ENCODE results near the gene FGL2.
"Not testable (repeated sequence)": the region's sequence is repeated elsewhere in the genome, so short reads cannot be mapped to it uniquely, and the experiment has no call there.

Gene FGL2

GRCh38 chr7:77184463-77184862, 15.2 kb downstream of the FGL2 start:
- Mint-ChIP-seq H3K36me3 (ENCODE audit: low read depth) (no peaks in the 10 kb centered on the region), H3K9me3 (no peaks in the 10 kb centered on the region), H3K27ac (no peak overlapping the region), H3K27me3 (ENCODE audit: low read depth, poor library complexity) (no peaks in the 10 kb centered on the region), H3K4me3 (no peak overlapping the region), H3K4me1 (no peaks in the 10 kb centered on the region)
- TF ChIP-seq CTCF (IDR thresholded peaks at IDR 0.05): no peak
- DNase-seq: no peak

DNA sequence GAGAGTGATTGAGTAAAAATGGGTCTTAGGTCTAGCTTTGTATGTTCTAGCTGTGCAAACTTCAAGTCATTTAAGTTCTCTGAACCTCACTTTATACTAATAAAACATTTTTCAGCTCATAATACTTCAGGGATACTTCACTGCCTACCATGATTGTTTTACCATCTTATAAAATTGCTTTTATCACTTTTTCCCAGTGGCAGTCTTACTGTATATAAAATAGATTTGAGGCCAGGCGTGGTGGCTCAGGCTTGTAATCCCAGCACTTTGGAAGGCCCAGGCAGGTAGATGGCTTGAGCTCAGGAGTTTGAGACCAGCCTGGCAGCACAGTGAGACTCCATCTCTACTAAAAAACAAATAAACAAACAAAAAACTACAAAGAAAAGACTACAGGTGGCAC, 17.4 kb downstream of the FGL2 start:
- no peaks in the 10 kb centered on the region for H3K36me3 Mint-ChIP-seq (ENCODE audit: low read depth)
- H3K4me1 Mint-ChIP-seq: no peaks in the 10 kb centered on the region
- H3K4me3 Mint-ChIP-seq: no peak overlapping the region
- H3K27me3 Mint-ChIP-seq (ENCODE audit: low read depth, poor library complexity): no peaks in the 10 kb centered on the region
- no peaks in the 10 kb centered on the region for H3K9me3 Mint-ChIP-seq
- TF ChIP-seq CTCF (IDR thresholded peaks at IDR 0.05): no peak
- no peak overlapping the region for H3K27ac Mint-ChIP-seq
- no peak for DNase-seq

- Mint-ChIP-seq H3K36me3 (ENCODE audit: low read depth) (no peaks in the 10 kb centered on the region), H3K9me3 (no peaks in the 10 kb centered on the region), H3K27ac (no peak overlapping the region), H3K27me3 (ENCODE audit: low read depth, poor library complexity) (no peaks in the 10 kb centered on the region), H3K4me3 (no peak overlapping the region), H3K4me1 (no peaks in the 10 kb centered on the region)
- DNase-seq: no peak
- no peak for TF ChIP-seq CTCF (IDR thresholded peaks at IDR 0.05)
Observed at GRCh38 chr7:77181734-77182133, 17.9 kb downstream of the FGL2 start.

DNA sequence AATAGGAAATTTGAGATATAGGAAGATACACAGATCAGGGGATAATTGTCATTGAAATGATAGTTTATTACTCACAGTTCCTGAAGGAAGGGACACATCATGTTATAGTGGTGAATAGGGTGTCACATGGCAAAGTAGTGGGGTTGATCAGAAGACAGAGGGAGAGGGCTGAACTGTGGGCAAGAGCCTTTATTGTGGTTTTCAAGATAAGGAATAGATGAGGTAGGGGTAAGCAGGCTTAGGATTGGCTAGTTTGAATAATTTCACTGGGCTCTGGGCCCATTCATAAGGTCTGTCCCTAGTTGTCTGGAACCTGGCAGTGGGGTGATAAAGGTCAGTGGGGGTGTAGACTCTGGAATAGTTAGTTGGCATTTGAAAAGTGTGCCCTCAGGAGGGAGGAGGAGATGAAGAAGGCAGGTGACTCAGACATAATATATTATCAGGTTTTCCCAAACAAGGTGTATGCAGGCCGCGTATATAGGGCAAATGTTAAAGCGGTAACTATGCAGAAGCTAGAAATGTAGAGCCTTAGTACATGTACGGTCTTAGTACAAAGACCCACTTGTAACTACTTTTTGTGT, 18.5 kb downstream of the FGL2 start:
- DNase-seq: no peak
- H3K4me1 Mint-ChIP-seq: no peaks in the 10 kb centered on the region
- no peaks in the 10 kb centered on the region for H3K36me3 Mint-ChIP-seq (ENCODE audit: low read depth)
- H3K27me3 Mint-ChIP-seq (ENCODE audit: low read depth, poor library complexity): no peaks in the 10 kb centered on the region
- H3K9me3 Mint-ChIP-seq: no peaks in the 10 kb centered on the region
- H3K4me3 Mint-ChIP-seq: no peak overlapping the region
- H3K27ac Mint-ChIP-seq: no peak overlapping the region
- no peak for TF ChIP-seq CTCF (IDR thresholded peaks at IDR 0.05)

- H3K27me3 Mint-ChIP-seq (ENCODE audit: low read depth, poor library complexity); H3K9me3 Mint-ChIP-seq; H3K4me3 Mint-ChIP-seq; H3K27ac Mint-ChIP-seq; H3K36me3 Mint-ChIP-seq (ENCODE audit: low read depth); DNase-seq; H3K4me1 Mint-ChIP-seq: not testable (repeated sequence)
Observed at GRCh38 chr7:77178024-77178423, 21.6 kb downstream of the FGL2 start.

DNA sequence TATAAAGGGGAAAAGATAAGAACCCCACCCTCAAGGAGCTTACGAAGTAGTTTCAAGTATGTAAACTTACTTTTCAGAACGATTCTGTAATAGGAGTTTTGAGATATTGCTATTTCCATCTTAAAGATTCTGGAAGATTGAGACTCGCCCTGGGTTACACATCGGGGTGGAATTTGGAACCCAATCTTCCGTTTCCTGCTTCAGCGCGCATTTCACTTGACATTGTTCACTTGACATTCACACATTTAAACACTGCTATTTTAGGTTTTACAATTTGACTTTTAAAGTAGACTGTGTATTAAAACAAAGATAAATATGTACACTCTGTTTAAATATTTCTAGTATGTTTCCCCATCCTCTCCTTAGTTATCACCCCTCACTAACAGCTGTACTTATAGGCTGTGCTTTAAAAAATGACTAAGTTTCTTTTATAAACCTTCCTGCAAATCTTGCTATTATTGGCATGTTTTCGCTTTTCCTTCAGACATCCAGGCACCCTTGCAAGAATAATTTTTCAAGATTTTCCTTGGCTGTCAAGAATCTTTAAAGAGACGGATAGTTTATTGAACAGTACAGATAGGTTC, 22.2 kb downstream of the FGL2 start:
- H3K4me1 Mint-ChIP-seq; H3K27ac Mint-ChIP-seq; DNase-seq; H3K4me3 Mint-ChIP-seq; H3K9me3 Mint-ChIP-seq; H3K27me3 Mint-ChIP-seq (ENCODE audit: low read depth, poor library complexity); H3K36me3 Mint-ChIP-seq (ENCODE audit: low read depth): not testable (repeated sequence)

GRCh38 chr7:77175274-77175800, 24.3 kb downstream of the FGL2 start:
- H3K36me3 Mint-ChIP-seq (ENCODE audit: low read depth); H3K9me3 Mint-ChIP-seq; H3K27ac Mint-ChIP-seq; DNase-seq; H3K4me3 Mint-ChIP-seq; H3K4me1 Mint-ChIP-seq; H3K27me3 Mint-ChIP-seq (ENCODE audit: low read depth, poor library complexity): not testable (repeated sequence)

- H3K36me3 Mint-ChIP-seq (ENCODE audit: low read depth); H3K9me3 Mint-ChIP-seq; H3K27ac Mint-ChIP-seq; H3K4me1 Mint-ChIP-seq; DNase-seq; H3K27me3 Mint-ChIP-seq (ENCODE audit: low read depth, poor library complexity); H3K4me3 Mint-ChIP-seq: not testable (repeated sequence)
Observed at GRCh38 chr7:77174418-77174817, 25.2 kb downstream of the FGL2 start.

DNA sequence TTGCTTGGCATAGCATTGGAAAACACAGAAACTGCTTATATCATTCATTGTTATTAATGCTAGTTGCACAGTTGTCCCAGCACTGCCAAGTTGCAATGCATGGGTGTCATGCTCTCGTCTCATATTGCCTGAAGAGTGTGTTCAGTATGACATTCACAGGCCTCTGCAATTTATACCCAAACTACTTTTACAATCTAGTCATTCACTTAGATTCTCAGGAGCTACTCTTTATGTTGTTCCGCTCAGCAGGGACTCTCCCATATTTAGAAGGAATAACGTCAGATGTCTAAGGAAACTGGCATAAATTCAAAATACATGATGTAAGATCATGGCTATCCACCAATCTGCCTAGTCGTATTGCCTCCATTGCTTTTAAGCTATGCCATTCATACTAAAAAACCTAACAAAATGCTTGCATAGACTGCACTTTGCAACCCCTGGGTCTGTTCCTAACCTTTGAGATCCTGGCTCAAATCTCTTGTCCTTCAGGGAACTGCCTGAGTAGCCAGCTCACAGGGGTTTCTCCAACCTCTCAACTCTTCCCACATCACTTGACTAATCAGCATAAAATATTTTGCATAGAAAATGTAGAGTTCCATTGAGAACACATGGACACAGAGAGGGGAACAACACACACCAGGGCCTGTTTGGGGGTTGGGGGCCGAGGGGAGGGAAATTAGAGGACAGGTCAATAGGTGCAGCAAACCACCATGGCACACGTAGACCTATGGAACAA, 27.0 kb downstream of the FGL2 start:
- not testable (repeated sequence) for H3K27ac Mint-ChIP-seq; DNase-seq; H3K27me3 Mint-ChIP-seq (ENCODE audit: low read depth, poor library complexity); H3K4me1 Mint-ChIP-seq; H3K36me3 Mint-ChIP-seq (ENCODE audit: low read depth); H3K4me3 Mint-ChIP-seq; H3K9me3 Mint-ChIP-seq

GRCh38 chr7:77171073-77171472, 28.5 kb downstream of the FGL2 start:
- not testable (repeated sequence) for H3K9me3 Mint-ChIP-seq; H3K27ac Mint-ChIP-seq; H3K36me3 Mint-ChIP-seq (ENCODE audit: low read depth); DNase-seq; H3K27me3 Mint-ChIP-seq (ENCODE audit: low read depth, poor library complexity); H3K4me3 Mint-ChIP-seq; H3K4me1 Mint-ChIP-seq
